ENCODE measurements around the gene OR1L8.

Gene OR1L8

GRCh38 chr9:122526602-122527001 lies 56.6 kb downstream of the OR1L8 start:
- Histone ChIP-seq H3K9ac (ENCODE audit: low read depth, low read length, poor library complexity) (peak overlapping the region; percentile 3), H3K27ac (replicated peaks; ENCODE audit: low read length) (no peak overlapping the region), H4K91ac (ENCODE audit: low read depth, low read length, poor library complexity) (no peak overlapping the region), H3K23ac (ENCODE audit: low read depth, low read length, poor library complexity) (no peak overlapping the region), H4K8ac (ENCODE audit: low read depth, low read length) (no peak overlapping the region), H3K27me3 (ENCODE audit: control insufficient read depth in 3 of 3, insufficient read depth in 3 of 3, low read depth in 1 of 3, low read length in 3 of 3) (peaks cover 0 to 19% (median 0%) of the 10 kb centered on the region in 3 experiments), H3K4me2 (ENCODE audit: insufficient read depth, low read length, poor library complexity, severe bottlenecking) (no peak overlapping the region), H3K18ac (ENCODE audit: low read length) (no peak overlapping the region), H3K79me1 (ENCODE audit: low read depth, low read length) (no peaks in the 10 kb centered on the region), H2BK120ac (ENCODE audit: low read depth, low read length) (no peak overlapping the region), H3K4me3 (ENCODE audit: low read length in 2 of 2) (no peak overlapping the region), H2BK12ac (ENCODE audit: low read length) (no peak overlapping the region), H2AFZ (ENCODE audit: low read length) (no peak overlapping the region), H3K4me1 (ENCODE audit: control insufficient read depth in 2 of 2, insufficient read depth in 1 of 2, low read depth in 1 of 2, low read length in 2 of 2) (no peaks in the 10 kb centered on the region), H2AK5ac (ENCODE audit: low read depth, low read length) (no peak overlapping the region), H3K9me3 (replicated peaks in 1 of 2; ENCODE audit: control insufficient read depth in 2 of 2, insufficient read depth in 1 of 2, low read depth in 1 of 2, low read length in 2 of 2) (peaks cover 0 to 15% of the 10 kb centered on the region in 2 donors), H2BK15ac (ENCODE audit: low read length) (no peak overlapping the region), H3K14ac (ENCODE audit: low read length) (no peak overlapping the region), H2BK5ac (ENCODE audit: low read length) (no peak overlapping the region), H3K4ac (ENCODE audit: low read length) (no peak overlapping the region), H3K36me3 (replicated peaks in 1 of 2; ENCODE audit: control insufficient read depth in 2 of 2, insufficient read depth in 2 of 2, low read length in 2 of 2) (no peaks in the 10 kb centered on the region)
- DNase-seq (ENCODE audit: low spot score): no peak
- WGBS, 2 donors (ENCODE audit: extremely low coverage in 2 of 2, insufficient read length in 2 of 2, insufficient replicate concordance in 1 of 2): no CpG with 5 or more reads among the region's 10 CpGs

GRCh38 chr9:122519376-122519775 lies 63.8 kb downstream of the OR1L8 start:
- Histone ChIP-seq H2BK15ac (ENCODE audit: low read length) (no peak overlapping the region), H3K27me3 (ENCODE audit: control insufficient read depth in 3 of 3, insufficient read depth in 3 of 3, low read depth in 1 of 3, low read length in 3 of 3) (peaks cover 0 to 3% (median 0%) of the 10 kb centered on the region in 3 experiments), H2AK5ac (ENCODE audit: low read depth, low read length) (no peak overlapping the region), H3K4me2 (ENCODE audit: insufficient read depth, low read length, poor library complexity, severe bottlenecking) (no peak overlapping the region), H3K36me3 (replicated peaks in 1 of 2; ENCODE audit: control insufficient read depth in 2 of 2, insufficient read depth in 2 of 2, low read length in 2 of 2) (no peaks in the 10 kb centered on the region), H3K14ac (ENCODE audit: low read length) (no peak overlapping the region), H3K18ac (ENCODE audit: low read length) (no peak overlapping the region), H3K9me3 (replicated peaks in 1 of 2; ENCODE audit: control insufficient read depth in 2 of 2, insufficient read depth in 1 of 2, low read depth in 1 of 2, low read length in 2 of 2) (peaks cover 0 to 26% of the 10 kb centered on the region in 2 donors), H3K4me1 (ENCODE audit: control insufficient read depth in 2 of 2, insufficient read depth in 1 of 2, low read depth in 1 of 2, low read length in 2 of 2) (no peaks in the 10 kb centered on the region), H2BK120ac (ENCODE audit: low read depth, low read length) (no peak overlapping the region), H3K4ac (ENCODE audit: low read length) (no peak overlapping the region), H3K79me1 (ENCODE audit: low read depth, low read length) (no peaks in the 10 kb centered on the region), H3K27ac (replicated peaks; ENCODE audit: low read length) (no peak overlapping the region), H2BK12ac (ENCODE audit: low read length) (no peak overlapping the region), H4K91ac (ENCODE audit: low read depth, low read length, poor library complexity) (no peak overlapping the region), H3K4me3 (ENCODE audit: low read length in 2 of 2) (no peak overlapping the region), H3K23ac (ENCODE audit: low read depth, low read length, poor library complexity) (no peak overlapping the region), H2BK5ac (ENCODE audit: low read length) (no peak overlapping the region), H3K9ac (ENCODE audit: low read depth, low read length, poor library complexity) (no peak overlapping the region), H2AFZ (ENCODE audit: low read length) (no peak overlapping the region), H4K8ac (ENCODE audit: low read depth, low read length) (no peak overlapping the region)
- no CpG with 5 or more reads among the region's 3 CpGs for WGBS, 2 donors (ENCODE audit: extremely low coverage in 2 of 2, insufficient read length in 2 of 2, insufficient replicate concordance in 1 of 2)
- no peak for DNase-seq (ENCODE audit: low spot score)

GRCh38 chr9:122518841-122519240 lies 64.3 kb downstream of the OR1L8 start, which contains the start of gene OR1J4:
Gene OR1J4 (plus strand): TSS chr9:122519141. CDS start chr9:122519141, 0 bp downstream.
- Histone ChIP-seq H3K4me1 (ENCODE audit: control insufficient read depth in 2 of 2, insufficient read depth in 1 of 2, low read depth in 1 of 2, low read length in 2 of 2) (no peaks in the 10 kb centered on the region), H2AFZ (ENCODE audit: low read length) (no peak within 1 kb of the TSS), H4K91ac (ENCODE audit: low read depth, low read length, poor library complexity) (no peak within 1 kb of the TSS), H3K4me3 (ENCODE audit: low read length in 2 of 2) (no peak within 1 kb of the TSS), H3K14ac (ENCODE audit: low read length) (no peak within 1 kb of the TSS), H3K4ac (ENCODE audit: low read length) (no peak within 1 kb of the TSS), H4K8ac (ENCODE audit: low read depth, low read length) (no peak within 1 kb of the TSS), H3K27me3 (ENCODE audit: control insufficient read depth in 3 of 3, insufficient read depth in 3 of 3, low read depth in 1 of 3, low read length in 3 of 3) (peaks cover 0 to 3% (median 0%) of the 10 kb centered on the region in 3 experiments), H2BK12ac (ENCODE audit: low read length) (no peak within 1 kb of the TSS), H3K9me3 (replicated peaks in 1 of 2; ENCODE audit: control insufficient read depth in 2 of 2, insufficient read depth in 1 of 2, low read depth in 1 of 2, low read length in 2 of 2) (peaks cover 0 to 26% of the 10 kb centered on the region in 2 donors), H3K23ac (ENCODE audit: low read depth, low read length, poor library complexity) (no peak within 1 kb of the TSS), H3K36me3 (replicated peaks in 1 of 2; ENCODE audit: control insufficient read depth in 2 of 2, insufficient read depth in 2 of 2, low read length in 2 of 2) (no peaks in the 10 kb centered on the region), H3K4me2 (ENCODE audit: insufficient read depth, low read length, poor library complexity, severe bottlenecking) (no peak within 1 kb of the TSS), H3K9ac (ENCODE audit: low read depth, low read length, poor library complexity) (no peak within 1 kb of the TSS), H3K18ac (ENCODE audit: low read length) (no peak within 1 kb of the TSS), H2BK15ac (ENCODE audit: low read length) (no peak within 1 kb of the TSS), H3K79me1 (ENCODE audit: low read depth, low read length) (no peaks in the 10 kb centered on the region), H2AK5ac (ENCODE audit: low read depth, low read length) (no peak within 1 kb of the TSS), H2BK5ac (ENCODE audit: low read length) (no peak within 1 kb of the TSS), H2BK120ac (ENCODE audit: low read depth, low read length) (no peak within 1 kb of the TSS), H3K27ac (replicated peaks; ENCODE audit: low read length) (no peak within 1 kb of the TSS)
- no CpG with 5 or more reads among the region's 4 CpGs for WGBS, 2 donors (ENCODE audit: extremely low coverage in 2 of 2, insufficient read length in 2 of 2, insufficient replicate concordance in 1 of 2)
- DNase-seq (ENCODE audit: low spot score): no peak

GRCh38 chr9:122518226-122518625 lies 65.0 kb downstream of the OR1L8 start:
- no peak overlapping the region for H2BK120ac ChIP-seq (ENCODE audit: low read depth, low read length)
- no peak overlapping the region for H3K27ac ChIP-seq (replicated peaks; ENCODE audit: low read length)
- no peak overlapping the region for H3K14ac ChIP-seq (ENCODE audit: low read length)
- peaks cover 0 to 26% of the 10 kb centered on the region in 2 donors for H3K9me3 ChIP-seq (replicated peaks in 1 of 2; ENCODE audit: control insufficient read depth in 2 of 2, insufficient read depth in 1 of 2, low read depth in 1 of 2, low read length in 2 of 2)
- H3K9ac ChIP-seq (ENCODE audit: low read depth, low read length, poor library complexity): no peak overlapping the region
- no peak overlapping the region for H3K18ac ChIP-seq (ENCODE audit: low read length)
- H3K4me3 ChIP-seq (ENCODE audit: low read length in 2 of 2): no peak overlapping the region
- H4K8ac ChIP-seq (ENCODE audit: low read depth, low read length): no peak overlapping the region
- no peak overlapping the region for H2BK15ac ChIP-seq (ENCODE audit: low read length)
- no peak overlapping the region for H4K91ac ChIP-seq (ENCODE audit: low read depth, low read length, poor library complexity)
- no peak overlapping the region for H2BK12ac ChIP-seq (ENCODE audit: low read length)
- H3K27me3 ChIP-seq (ENCODE audit: control insufficient read depth in 3 of 3, insufficient read depth in 3 of 3, low read depth in 1 of 3, low read length in 3 of 3): peaks cover 0 to 3% (median 0%) of the 10 kb centered on the region in 3 experiments
- no CpG with 5 or more reads among the region's 2 CpGs for WGBS, 2 donors (ENCODE audit: extremely low coverage in 2 of 2, insufficient read length in 2 of 2, insufficient replicate concordance in 1 of 2)
- H3K36me3 ChIP-seq (replicated peaks in 1 of 2; ENCODE audit: control insufficient read depth in 2 of 2, insufficient read depth in 2 of 2, low read length in 2 of 2): no peaks in the 10 kb centered on the region
- H3K23ac ChIP-seq (ENCODE audit: low read depth, low read length, poor library complexity): no peak overlapping the region
- no peak overlapping the region for H3K4ac ChIP-seq (ENCODE audit: low read length)
- H3K4me1 ChIP-seq (ENCODE audit: control insufficient read depth in 2 of 2, insufficient read depth in 1 of 2, low read depth in 1 of 2, low read length in 2 of 2): no peaks in the 10 kb centered on the region
- no peak overlapping the region for H2AK5ac ChIP-seq (ENCODE audit: low read depth, low read length)
- no peak overlapping the region for H2BK5ac ChIP-seq (ENCODE audit: low read length)
- no peak overlapping the region for H2AFZ ChIP-seq (ENCODE audit: low read length)
- H3K79me1 ChIP-seq (ENCODE audit: low read depth, low read length): no peaks in the 10 kb centered on the region
- DNase-seq (ENCODE audit: low spot score): no peak
- H3K4me2 ChIP-seq (ENCODE audit: insufficient read depth, low read length, poor library complexity, severe bottlenecking): no peak overlapping the region

Data from neuronal stem cell (in vitro differentiated cells).